ENCODE data around the gene KBTBD2.
A peak's percentile ranks its signal among the peaks of the same experiment; 100 is the strongest.
"Not testable (repeated sequence)": the region's sequence is repeated elsewhere in the genome, so short reads cannot be mapped to it uniquely, and the experiment has no call there.

KBTBD2 gene

GRCh38 chr7:32893722-32894121 lies 2.2 kb upstream of the KBTBD2 start:
- no peak for DNase-seq (ENCODE audit: low read depth in 2 of 2, low spot score in 1 of 2)

- DNase-seq (ENCODE audit: low read depth in 2 of 2, low spot score in 1 of 2), result no peak
Observed at GRCh38 chr7:32893207-32893524, 1.6 kb upstream of the KBTBD2 start.

- no peak for DNase-seq (ENCODE audit: low read depth in 2 of 2, low spot score in 1 of 2)
Observed at GRCh38 chr7:32892521-32893206, 1.1 kb upstream of the KBTBD2 start.

GRCh38 chr7:32891800-32892520 lies 400 bp upstream of the KBTBD2 start:
- DNase-seq (ENCODE audit: low read depth in 2 of 2, low spot score in 1 of 2), result peak; percentile 94 to 96

GRCh38 chr7:32890793-32891042 lies 842 bp downstream of the KBTBD2 start:
- DNase-seq (ENCODE audit: low read depth in 2 of 2, low spot score in 1 of 2), result no peak

GRCh38 chr7:32890010-32890792 lies 1.4 kb downstream of the KBTBD2 start:
- DNase-seq (ENCODE audit: low read depth in 2 of 2, low spot score in 1 of 2), result no peak

GRCh38 chr7:32888505-32888904 lies 3.1 kb downstream of the KBTBD2 start:
- no peak for DNase-seq (ENCODE audit: low read depth in 2 of 2, low spot score in 1 of 2)

GRCh38 chr7:32887395-32887794 lies 4.2 kb downstream of the KBTBD2 start:
- no peak for DNase-seq (ENCODE audit: low read depth in 2 of 2, low spot score in 1 of 2)

- no peak for DNase-seq (ENCODE audit: low read depth in 2 of 2, low spot score in 1 of 2)
Observed at GRCh38 chr7:32881074-32881982, 10.2 kb downstream of the KBTBD2 start.

GRCh38 chr7:32879460-32879859 lies 12.1 kb downstream of the KBTBD2 start:
- DNase-seq (ENCODE audit: low read depth in 2 of 2, low spot score in 1 of 2), result no peak

- not testable (repeated sequence) for DNase-seq (ENCODE audit: low read depth in 2 of 2, low spot score in 1 of 2)
Observed at GRCh38 chr7:32878023-32878422, 13.5 kb downstream of the KBTBD2 start.

GRCh38 chr7:32872421-32872820 lies 19.1 kb downstream of the KBTBD2 start:
- no peak for DNase-seq (ENCODE audit: low read depth in 2 of 2, low spot score in 1 of 2)

- DNase-seq (ENCODE audit: low read depth in 2 of 2, low spot score in 1 of 2), result no peak
Observed at GRCh38 chr7:32871624-32872371, 19.8 kb downstream of the KBTBD2 start.

GRCh38 chr7:32870298-32870697 lies 21.3 kb downstream of the KBTBD2 start:
- no peak for DNase-seq (ENCODE audit: low read depth in 2 of 2, low spot score in 1 of 2)

GRCh38 chr7:32869716-32870115 lies 21.8 kb downstream of the KBTBD2 start:
- DNase-seq (ENCODE audit: low read depth in 2 of 2, low spot score in 1 of 2), result no peak

- no peak for DNase-seq (ENCODE audit: low read depth in 2 of 2, low spot score in 1 of 2)
Observed at GRCh38 chr7:32868116-32868515, 23.4 kb downstream of the KBTBD2 start.

- no peak for DNase-seq (ENCODE audit: low read depth in 2 of 2, low spot score in 1 of 2)
Observed at GRCh38 chr7:32865448-32866030, 26.0 kb downstream of the KBTBD2 start.

- not testable (repeated sequence) for DNase-seq (ENCODE audit: low read depth in 2 of 2, low spot score in 1 of 2)
Observed at GRCh38 chr7:32863872-32864271, 27.7 kb downstream of the KBTBD2 start.

- no peak for DNase-seq (ENCODE audit: low read depth in 2 of 2, low spot score in 1 of 2)
Observed at GRCh38 chr7:32860090-32860489, 31.5 kb downstream of the KBTBD2 start.

- no peak for DNase-seq (ENCODE audit: low read depth in 2 of 2, low spot score in 1 of 2)
Observed at GRCh38 chr7:32858648-32859047, 32.9 kb downstream of the KBTBD2 start.
